A673 (cell line): ENCODE measurements around the gene CTTNBP2NL.

Source experiments
- EZH2 ChIP-seq: fragments of 200-600 bp; sonication (generic); IDR thresholded peaks from 2 replicates; pipeline ENCODE4 v1.6.1; 2017; ENCODE audit warnings: borderline replicate concordance, low read depth, mild to moderate bottlenecking, mixed read lengths, antibody characterized with exemption, low read length; ENCODE audit not compliant: poor library complexity, severe bottlenecking
- TF ChIP-seq, protein P1 (sequence below): fragments of 300-800, 200-600 bp; sonication (generic); conservative IDR thresholded peaks from 2 replicates; pipeline ENCODE4 v1.5.1; 2017; ENCODE audit warnings: low read depth, mild to moderate bottlenecking, antibody characterized with exemption, low read length, moderate library complexity, mixed read lengths

DNA sequence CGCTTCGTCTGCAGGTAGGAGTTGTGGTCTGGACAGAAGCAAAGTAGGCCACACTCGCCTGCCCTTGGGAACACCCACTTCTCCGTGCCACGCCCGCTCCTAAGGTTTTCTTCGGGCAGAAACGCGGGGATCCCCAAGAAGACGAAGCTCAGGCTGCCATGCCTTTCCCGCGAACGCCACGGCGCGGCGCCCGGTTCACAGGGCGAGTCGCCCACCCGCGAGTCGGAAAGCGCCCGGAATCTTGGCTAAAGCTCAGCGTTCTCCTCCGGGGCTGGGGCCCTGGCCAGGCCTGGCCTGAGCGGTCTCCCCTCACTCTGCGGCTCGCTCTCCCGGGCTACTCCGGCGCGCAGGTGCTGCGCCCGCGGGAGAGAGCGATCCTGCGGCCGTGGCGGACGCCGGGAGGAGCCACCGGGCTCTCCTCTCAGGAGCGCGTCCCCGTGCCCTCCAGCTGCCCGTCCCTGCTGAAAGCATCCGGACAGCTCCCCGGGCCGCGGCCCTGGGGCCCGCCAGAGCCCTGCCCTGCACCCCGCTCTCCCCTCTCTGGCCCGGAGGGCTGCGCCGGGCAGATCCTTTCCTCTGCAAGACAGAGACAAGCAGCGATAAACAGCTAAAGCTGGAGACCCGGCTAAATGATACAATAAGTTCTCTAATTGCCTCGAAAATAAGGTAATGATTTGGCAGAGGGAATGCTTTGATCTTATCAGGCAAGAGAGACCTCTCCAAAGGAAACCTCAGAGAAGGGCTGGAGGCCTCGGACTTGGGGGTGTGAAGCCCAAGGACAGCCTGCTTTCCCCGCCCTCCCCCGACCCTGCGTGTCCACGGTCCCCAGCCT is 106.0 kb downstream of the CTTNBP2NL start:
- TF ChIP-seq, protein P1, sequence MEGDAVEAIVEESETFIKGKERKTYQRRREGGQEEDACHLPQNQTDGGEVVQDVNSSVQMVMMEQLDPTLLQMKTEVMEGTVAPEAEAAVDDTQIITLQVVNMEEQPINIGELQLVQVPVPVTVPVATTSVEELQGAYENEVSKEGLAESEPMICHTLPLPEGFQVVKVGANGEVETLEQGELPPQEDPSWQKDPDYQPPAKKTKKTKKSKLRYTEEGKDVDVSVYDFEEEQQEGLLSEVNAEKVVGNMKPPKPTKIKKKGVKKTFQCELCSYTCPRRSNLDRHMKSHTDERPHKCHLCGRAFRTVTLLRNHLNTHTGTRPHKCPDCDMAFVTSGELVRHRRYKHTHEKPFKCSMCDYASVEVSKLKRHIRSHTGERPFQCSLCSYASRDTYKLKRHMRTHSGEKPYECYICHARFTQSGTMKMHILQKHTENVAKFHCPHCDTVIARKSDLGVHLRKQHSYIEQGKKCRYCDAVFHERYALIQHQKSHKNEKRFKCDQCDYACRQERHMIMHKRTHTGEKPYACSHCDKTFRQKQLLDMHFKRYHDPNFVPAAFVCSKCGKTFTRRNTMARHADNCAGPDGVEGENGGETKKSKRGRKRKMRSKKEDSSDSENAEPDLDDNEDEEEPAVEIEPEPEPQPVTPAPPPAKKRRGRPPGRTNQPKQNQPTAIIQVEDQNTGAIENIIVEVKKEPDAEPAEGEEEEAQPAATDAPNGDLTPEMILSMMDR: peak; percentile 75
- TF ChIP-seq EZH2: no peak
